Measurements from ENCODE around the gene MMP17.

DNA sequence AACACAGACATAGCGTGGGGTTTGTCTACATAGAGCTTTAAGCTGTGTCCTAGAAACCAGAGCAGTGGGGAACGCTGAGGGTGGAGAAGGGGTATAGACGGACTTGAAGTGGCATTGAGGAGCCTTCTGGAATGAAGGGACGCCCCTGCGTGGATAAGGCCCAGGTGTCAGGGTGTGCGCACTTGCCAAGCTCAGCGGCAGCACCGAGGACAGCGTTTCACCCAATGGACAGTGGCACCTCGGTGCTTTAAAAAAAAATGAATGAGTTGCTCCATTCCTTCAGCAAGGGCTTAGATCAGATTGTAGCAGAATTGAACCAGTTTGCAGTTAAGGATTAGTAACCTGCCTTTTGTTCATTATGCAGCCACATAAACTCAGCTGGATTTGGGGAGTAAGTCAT, 33.6 kb upstream of the MMP17 start:
- no peak for TF ChIP-seq EZH2 (IDR thresholded peaks at IDR 0.05; ENCODE audit: borderline replicate concordance, insufficient read depth, low read depth, low read length, poor library complexity, severe bottlenecking)
- TF ChIP-seq, protein P1, sequence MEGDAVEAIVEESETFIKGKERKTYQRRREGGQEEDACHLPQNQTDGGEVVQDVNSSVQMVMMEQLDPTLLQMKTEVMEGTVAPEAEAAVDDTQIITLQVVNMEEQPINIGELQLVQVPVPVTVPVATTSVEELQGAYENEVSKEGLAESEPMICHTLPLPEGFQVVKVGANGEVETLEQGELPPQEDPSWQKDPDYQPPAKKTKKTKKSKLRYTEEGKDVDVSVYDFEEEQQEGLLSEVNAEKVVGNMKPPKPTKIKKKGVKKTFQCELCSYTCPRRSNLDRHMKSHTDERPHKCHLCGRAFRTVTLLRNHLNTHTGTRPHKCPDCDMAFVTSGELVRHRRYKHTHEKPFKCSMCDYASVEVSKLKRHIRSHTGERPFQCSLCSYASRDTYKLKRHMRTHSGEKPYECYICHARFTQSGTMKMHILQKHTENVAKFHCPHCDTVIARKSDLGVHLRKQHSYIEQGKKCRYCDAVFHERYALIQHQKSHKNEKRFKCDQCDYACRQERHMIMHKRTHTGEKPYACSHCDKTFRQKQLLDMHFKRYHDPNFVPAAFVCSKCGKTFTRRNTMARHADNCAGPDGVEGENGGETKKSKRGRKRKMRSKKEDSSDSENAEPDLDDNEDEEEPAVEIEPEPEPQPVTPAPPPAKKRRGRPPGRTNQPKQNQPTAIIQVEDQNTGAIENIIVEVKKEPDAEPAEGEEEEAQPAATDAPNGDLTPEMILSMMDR (IDR thresholded peaks at IDR 0.05): no peak
